OCI-LY7 (cell line): ENCODE results near the gene LYRM4.

Experiments
- EZH2phosphoT487 ChIP-seq: fragments of 200-600 bp; sonication (generic); IDR thresholded peaks from 2 replicates; pipeline ENCODE4 v1.6.1; 2018; ENCODE audit warnings: low read depth, borderline replicate concordance, mild to moderate bottlenecking, mixed run types, antibody characterized with exemption, low read length, moderate library complexity, mixed read lengths
- TF ChIP-seq, protein P1 (sequence below): fragments of 200-600 bp; sonication (generic); conservative IDR thresholded peaks from 2 replicates; pipeline ENCODE4 v1.5.1; 2014; ENCODE audit warnings: mild to moderate bottlenecking, antibody characterized with exemption, low read length, moderate library complexity, mixed read lengths

DNA sequence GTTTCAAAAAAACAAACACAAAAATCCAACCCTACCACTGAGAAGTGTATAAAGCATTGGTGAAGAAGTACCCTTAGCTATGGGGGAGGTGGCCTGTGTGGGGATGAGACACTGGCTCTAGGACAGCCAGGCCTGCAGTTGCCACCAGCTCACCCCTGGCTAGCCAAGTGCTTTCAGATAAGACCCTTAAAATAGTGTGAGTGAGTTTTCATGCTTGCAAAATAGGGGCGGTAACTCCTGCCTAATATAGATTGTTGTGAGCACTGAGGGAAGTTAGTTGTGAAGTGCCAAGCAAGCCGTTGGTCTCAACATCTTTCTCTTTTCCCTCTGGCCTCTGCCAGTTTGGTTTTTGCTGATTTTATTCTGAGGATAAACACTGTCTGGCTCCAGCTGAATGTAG, 164.3 kb downstream of the LYRM4 start:
- TF ChIP-seq, protein P1, sequence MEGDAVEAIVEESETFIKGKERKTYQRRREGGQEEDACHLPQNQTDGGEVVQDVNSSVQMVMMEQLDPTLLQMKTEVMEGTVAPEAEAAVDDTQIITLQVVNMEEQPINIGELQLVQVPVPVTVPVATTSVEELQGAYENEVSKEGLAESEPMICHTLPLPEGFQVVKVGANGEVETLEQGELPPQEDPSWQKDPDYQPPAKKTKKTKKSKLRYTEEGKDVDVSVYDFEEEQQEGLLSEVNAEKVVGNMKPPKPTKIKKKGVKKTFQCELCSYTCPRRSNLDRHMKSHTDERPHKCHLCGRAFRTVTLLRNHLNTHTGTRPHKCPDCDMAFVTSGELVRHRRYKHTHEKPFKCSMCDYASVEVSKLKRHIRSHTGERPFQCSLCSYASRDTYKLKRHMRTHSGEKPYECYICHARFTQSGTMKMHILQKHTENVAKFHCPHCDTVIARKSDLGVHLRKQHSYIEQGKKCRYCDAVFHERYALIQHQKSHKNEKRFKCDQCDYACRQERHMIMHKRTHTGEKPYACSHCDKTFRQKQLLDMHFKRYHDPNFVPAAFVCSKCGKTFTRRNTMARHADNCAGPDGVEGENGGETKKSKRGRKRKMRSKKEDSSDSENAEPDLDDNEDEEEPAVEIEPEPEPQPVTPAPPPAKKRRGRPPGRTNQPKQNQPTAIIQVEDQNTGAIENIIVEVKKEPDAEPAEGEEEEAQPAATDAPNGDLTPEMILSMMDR = no peak
- no peak for TF ChIP-seq EZH2phosphoT487
